Measurements from ENCODE around the gene NPIPB9. TPM values are rescaled to one million over a fixed set of nuclear protein-coding genes. Genes with fewer than 3 reads are reported as not detected.

Gene NPIPB9
- total and polyA plus RNA-seq, 10 donors, result 0.59 to 17.0 (median 5.4) TPM

DNA sequence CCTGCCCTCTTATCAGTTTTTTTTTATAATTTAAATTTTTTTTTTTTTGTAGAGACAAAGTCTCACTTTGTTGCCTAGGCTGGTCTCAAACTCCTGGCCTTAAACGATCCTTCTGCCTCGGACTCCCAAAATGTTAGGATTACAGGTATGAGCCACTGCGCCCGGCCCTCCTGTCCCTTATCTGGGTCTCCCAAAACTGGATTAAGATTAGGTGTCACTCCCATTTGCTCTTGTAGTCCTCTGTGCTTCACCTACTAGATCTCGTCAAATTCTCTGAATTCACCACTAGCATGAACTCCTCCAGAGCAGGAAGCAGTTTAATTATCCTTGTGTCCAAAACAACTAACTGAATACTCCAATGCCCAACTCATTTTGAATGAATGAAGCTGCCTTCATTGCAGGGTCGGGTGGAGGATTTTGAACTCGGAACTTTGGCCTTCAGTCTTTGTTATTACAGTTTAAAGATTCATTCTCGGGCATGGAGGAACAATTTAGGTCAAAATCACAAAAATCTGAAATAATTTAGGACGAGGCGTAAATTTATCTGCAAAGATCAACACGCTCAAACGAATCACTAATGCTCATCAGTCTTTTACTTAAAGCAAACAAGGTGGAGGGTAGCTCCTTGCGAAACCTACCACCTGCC lies 70.4 kb downstream of the NPIPB9 start:
- TF ChIP-seq POLR2A (IDR thresholded peaks at IDR 0.05), result no peak
- TF ChIP-seq CTCF (IDR thresholded peaks at IDR 0.05 in 8 of 11, conservative IDR thresholded peaks at IDR 0.05 in 3 of 11), result no peak
- intact Hi-C loops (cut with DNase I; ENCODE audit: low total_unique reads), result loop anchor here (5.0 kb wide), 1 partner anchor 130 kb away; the partner anchor contains the start of gene NFATC2IP
- DNase-seq, result no peak

More for the DNA sequence above, 70.4 kb downstream of the NPIPB9 start:
- H3K4me3 ChIP-seq, result peak overlapping the region; percentile 92 to 100 (median 98)
- 34 to 41% (median 35%) methylated on average over 13 of the region's 13 CpGs for WGBS, 5 donors
- peaks cover 0 to 36% (median 20%) of the 10 kb centered on the region in 6 donors for H3K36me3 ChIP-seq
- no peaks in the 10 kb centered on the region for H3K27me3 ChIP-seq (replicated peaks in 1 of 7)
- H3K4me1 ChIP-seq, result peaks cover 13 to 55% (median 33%) of the 10 kb centered on the region in 6 donors
- H3K9me3 ChIP-seq, result no peaks in the 10 kb centered on the region
- peak overlapping the region; percentile 96 to 100 (median 99) for H3K27ac ChIP-seq

Small RNAs within 50 kb of the gene (microRNA-seq; reads per million reads assigned to microRNA genes)
- gene MIR6862-2, result 0 reads per million in 3 donors

Small RNAs within 50 kb of the gene (small RNA-seq; reads per million reads assigned to genes)
- 0 reads per million in 4 donors for gene MIR6862-2

Other genes starting within 250 kb of the NPIPB9 start
- gene IL27, start 245.0 kb upstream of the NPIPB9 start, total RNA-seq, result 1 to 10 TPM in 5 of 7 donors, under 1 TPM in 1, not detected in 1; 0.79 to 3.9 (median 1.7) TPM
- 1 to 10 TPM in 1 of 3 donors, under 1 TPM in 2; 0.15 to 1.6 (median 0.61) TPM for gene IL27, start 245.0 kb upstream of the NPIPB9 start, polyA plus RNA-seq
- gene NUPR1, start 212.8 kb upstream of the NPIPB9 start, total RNA-seq, result 10 to 100 TPM in 5 of 7 donors, 1 to 10 TPM in 2; 2.7 to 29.8 (median 16.1) TPM
- 10 to 100 TPM; 16.4 to 53.7 (median 28.4) TPM for gene NUPR1, start 212.8 kb upstream of the NPIPB9 start, polyA plus RNA-seq
- 10 to 100 TPM; 22.9 to 35.1 (median 26.7) TPM for gene SGF29, start 197.9 kb upstream of the NPIPB9 start, total RNA-seq
- 10 to 100 TPM; 27.2 to 31.7 (median 27.8) TPM for gene SGF29, start 197.9 kb upstream of the NPIPB9 start, polyA plus RNA-seq
- 1 to 10 TPM; 2.0 to 9.4 (median 5.5) TPM for gene SULT1A2, start 154.7 kb upstream of the NPIPB9 start, total RNA-seq
- gene SULT1A2, start 154.7 kb upstream of the NPIPB9 start, polyA plus RNA-seq, result 1 to 10 TPM; 1.3 to 3.9 (median 1.7) TPM
- gene SULT1A1, start 141.7 kb upstream of the NPIPB9 start, total RNA-seq, result 100 to 1,000 TPM in 4 of 7 donors, 10 to 100 TPM in 3; 35.2 to 184 (median 124) TPM
- gene SULT1A1, start 141.7 kb upstream of the NPIPB9 start, polyA plus RNA-seq, result 10 to 100 TPM; 42.5 to 56.6 (median 49.0) TPM
- 1 to 10 TPM in 3 of 7 donors, under 1 TPM in 3, not detected in 1; 0.32 to 2.4 (median 0.82) TPM for gene NPIPB8, start 113.7 kb upstream of the NPIPB9 start, total RNA-seq
- not detected for gene NPIPB8, start 113.7 kb upstream of the NPIPB9 start, polyA plus RNA-seq
- gene EIF3C, start 40.3 kb upstream of the NPIPB9 start, total RNA-seq, result 100 to 1,000 TPM in 6 of 7 donors, 10 to 100 TPM in 1; 92.2 to 413 (median 326) TPM
- gene EIF3C, start 40.3 kb upstream of the NPIPB9 start, polyA plus RNA-seq, result 100 to 1,000 TPM; 436 to 494 (median 480) TPM
- gene ATXN2L, start 71.2 kb downstream of the NPIPB9 start, total RNA-seq, result 100 to 1,000 TPM; 113 to 179 (median 161) TPM
- 10 to 100 TPM; 43.8 to 85.8 (median 61.9) TPM for gene ATXN2L, start 71.2 kb downstream of the NPIPB9 start, polyA plus RNA-seq
- 100 to 1,000 TPM in 5 of 7 donors, 10 to 100 TPM in 2; 76.3 to 136 (median 103) TPM for gene TUFM, start 94.6 kb downstream of the NPIPB9 start, total RNA-seq
- 100 to 1,000 TPM; 182 to 194 (median 190) TPM for gene TUFM, start 94.6 kb downstream of the NPIPB9 start, polyA plus RNA-seq
- gene SH2B1, start 112.1 kb downstream of the NPIPB9 start, total RNA-seq, result 10 to 100 TPM; 25.9 to 70.7 (median 60.7) TPM
- gene SH2B1, start 112.1 kb downstream of the NPIPB9 start, polyA plus RNA-seq, result 10 to 100 TPM; 28.1 to 60.8 (median 42.7) TPM
- gene ATP2A1, start 126.7 kb downstream of the NPIPB9 start, total RNA-seq, result 1 to 10 TPM in 2 of 7 donors, under 1 TPM in 3, not detected in 2; 0.26 to 1.5 (median 0.82) TPM
- gene ATP2A1, start 126.7 kb downstream of the NPIPB9 start, polyA plus RNA-seq, result under 1 TPM; 0.33 to 0.46 (median 0.42) TPM
- gene RABEP2, start 173.5 kb downstream of the NPIPB9 start, total RNA-seq, result 10 to 100 TPM; 43.1 to 82.5 (median 51.0) TPM
- gene RABEP2, start 173.5 kb downstream of the NPIPB9 start, polyA plus RNA-seq, result 10 to 100 TPM; 40.8 to 90.0 (median 64.5) TPM
- gene CD19, start 180.2 kb downstream of the NPIPB9 start, total RNA-seq, result 100 to 1,000 TPM in 3 of 7 donors, 10 to 100 TPM in 4; 77.0 to 120 (median 98.0) TPM
- gene CD19, start 180.2 kb downstream of the NPIPB9 start, polyA plus RNA-seq, result 100 to 1,000 TPM; 202 to 312 (median 278) TPM
- gene NFATC2IP, start 199.2 kb downstream of the NPIPB9 start, total RNA-seq, result 10 to 100 TPM; 44.3 to 63.5 (median 54.5) TPM
- 10 to 100 TPM; 21.1 to 34.0 (median 26.6) TPM for gene NFATC2IP, start 199.2 kb downstream of the NPIPB9 start, polyA plus RNA-seq
- 10 to 100 TPM; 26.9 to 41.1 (median 29.8) TPM for gene SPNS1, start 223.0 kb downstream of the NPIPB9 start, total RNA-seq
- 10 to 100 TPM; 30.0 to 91.4 (median 68.1) TPM for gene SPNS1, start 223.0 kb downstream of the NPIPB9 start, polyA plus RNA-seq
- gene LAT, start 233.3 kb downstream of the NPIPB9 start, total RNA-seq, result 10 to 100 TPM; 28.6 to 38.9 (median 32.2) TPM
- gene LAT, start 233.3 kb downstream of the NPIPB9 start, polyA plus RNA-seq, result 10 to 100 TPM; 32.1 to 54.2 (median 48.8) TPM